Immature natural killer cell (primary cell): ENCODE measurements around the gene KCTD4. TPM values are rescaled to one million over a fixed set of nuclear protein-coding genes. Genes with fewer than 3 reads are reported as not detected.
"Not testable (repeated sequence)": the region's sequence is repeated elsewhere in the genome, so short reads cannot be mapped to it uniquely, and the experiment has no call there.

Experiments
- DNase-seq, 3 donors: peaks; one replicate each; pipeline ENCODE4 v3.0.0; 2022; ENCODE audit warnings: mixed read lengths in 1 of 3
- H3K27ac Mint-ChIP-seq, 6 donors: one replicate each; pipeline ENCODE4 v1.8.0; 2020; ENCODE audit warnings: mixed read lengths in 6 of 6, mild to moderate bottlenecking in 5 of 6, inconsistent platforms in 4 of 6, moderate library complexity in 3 of 6
- H3K27me3 Mint-ChIP-seq, 3 donors: one replicate each; pipeline ENCODE4 v1.8.0; 2020 to 2021; ENCODE audit warnings: low read depth in 3 of 3, mild to moderate bottlenecking in 3 of 3, mixed read lengths in 3 of 3, moderate library complexity in 3 of 3, inconsistent platforms in 1 of 3
- H3K36me3 Mint-ChIP-seq, 3 donors: one replicate each; pipeline ENCODE4 v1.8.0; 2020; ENCODE audit warnings: mixed read lengths in 3 of 3, inconsistent platforms in 2 of 3, mild to moderate bottlenecking in 2 of 3
- H3K4me1 Mint-ChIP-seq, 2 donors: one replicate each; pipeline ENCODE4 v1.8.0; 2020; ENCODE audit warnings: inconsistent platforms in 2 of 2, mild to moderate bottlenecking in 2 of 2, mixed read lengths in 2 of 2, moderate library complexity in 1 of 2
- H3K4me3 Mint-ChIP-seq, 5 donors: one replicate each; pipeline ENCODE4 v1.8.0; 2020; ENCODE audit warnings: mild to moderate bottlenecking in 5 of 5, mixed read lengths in 5 of 5, inconsistent platforms in 3 of 5, moderate library complexity in 3 of 5
- H3K9me3 Mint-ChIP-seq, 6 donors: one replicate each; pipeline ENCODE4 v1.8.0; 2020; ENCODE audit warnings: mild to moderate bottlenecking in 6 of 6, mixed read lengths in 6 of 6, inconsistent platforms in 4 of 6, moderate library complexity in 3 of 6
- polyA plus RNA-seq, 3 donors: library from polyadenylated mRNA; unstranded; fragments of 300-500 nt; fragmentation: Illumina TruSeq; gene quantifications; one replicate each; pipeline ENCODE4 v1.2.3, GENCODE V29; 2021

KCTD4 gene
- under 1 TPM in 1 of 3 donors, not detected in 2; 0.20 TPM for polyA plus RNA-seq

- Mint-ChIP-seq H3K27ac (peak within 1 kb of the TSS in 3 of 6 donors; percentile 6 to 31 (median 31)), H3K9me3 (no peaks in the 10 kb centered on the region), H3K4me3 (no peak within 1 kb of the TSS), H3K27me3 (no peaks in the 10 kb centered on the region), H3K36me3 (peaks cover 4 to 10% (median 8%) of the 10 kb centered on the region in 3 donors), H3K4me1 (peaks cover 7 to 13% of the 10 kb centered on the region in 2 donors)
- DNase-seq = no peak
Measured at GRCh38 chr13:45200701-45201232, at the start of gene KCTD4. Gene KCTD4, minus strand, starts transcription at chr13:45201045. Its CDS starts 6,478 bp downstream, at chr13:45194567.

GRCh38 chr13:45249662-45250061 lies 48.8 kb upstream of the KCTD4 start:
- Mint-ChIP-seq H3K4me1 (no peaks in the 10 kb centered on the region), H3K27ac (no peak overlapping the region), H3K36me3 (peaks cover 4 to 14% (median 10%) of the 10 kb centered on the region in 3 donors), H3K9me3 (no peaks in the 10 kb centered on the region), H3K4me3 (no peak overlapping the region), H3K27me3 (no peaks in the 10 kb centered on the region)
- DNase-seq = no peak

- H3K27ac Mint-ChIP-seq, H3K36me3 Mint-ChIP-seq, H3K9me3 Mint-ChIP-seq, DNase-seq, H3K4me3 Mint-ChIP-seq, H3K27me3 Mint-ChIP-seq: not testable (repeated sequence)
- H3K4me1 Mint-ChIP-seq = peaks cover 8 to 18% of the 10 kb centered on the region in 2 donors
Measured at GRCh38 chr13:45244736-45245135, 43.9 kb upstream of the KCTD4 start.

- no peaks in the 10 kb centered on the region for H3K27me3 Mint-ChIP-seq
- H3K9me3 Mint-ChIP-seq = no peaks in the 10 kb centered on the region
- no peak overlapping the region for H3K27ac Mint-ChIP-seq
- H3K4me3 Mint-ChIP-seq = no peak overlapping the region
- no peaks in the 10 kb centered on the region for H3K36me3 Mint-ChIP-seq
- DNase-seq = no peak
- peaks cover 8 to 18% of the 10 kb centered on the region in 2 donors for H3K4me1 Mint-ChIP-seq
Measured at GRCh38 chr13:45243077-45243476, 42.2 kb upstream of the KCTD4 start.

- Mint-ChIP-seq H3K9me3 (no peaks in the 10 kb centered on the region), H3K36me3 (no peaks in the 10 kb centered on the region), H3K27ac (peak overlapping the region in 1 of 6 donors; percentile 9)
Measured at GRCh38 chr13:45242524-45242923, 41.7 kb upstream of the KCTD4 start.

GRCh38 chr13:45242070-45242469 lies 41.2 kb upstream of the KCTD4 start:
- Mint-ChIP-seq H3K27ac (peak overlapping the region in 2 of 6 donors; percentile 9 to 50), H3K9me3 (no peaks in the 10 kb centered on the region), H3K27me3 (no peaks in the 10 kb centered on the region), H3K4me3 (no peak overlapping the region), H3K36me3 (no peaks in the 10 kb centered on the region), H3K4me1 (peaks cover 8 to 18% of the 10 kb centered on the region in 2 donors)
- DNase-seq = no peak

More at GRCh38 chr13:45242524-45242923, 41.7 kb upstream of the KCTD4 start:
- H3K4me1 Mint-ChIP-seq = peaks cover 8 to 18% of the 10 kb centered on the region in 2 donors
- no peak overlapping the region for H3K4me3 Mint-ChIP-seq
- DNase-seq = no peak
- no peaks in the 10 kb centered on the region for H3K27me3 Mint-ChIP-seq

- Mint-ChIP-seq H3K4me1 (peaks cover 8 to 18% of the 10 kb centered on the region in 2 donors), H3K9me3 (no peaks in the 10 kb centered on the region), H3K36me3 (peaks cover 0 to 3% (median 0%) of the 10 kb centered on the region in 3 donors), H3K27ac (no peak overlapping the region), H3K27me3 (no peaks in the 10 kb centered on the region), H3K4me3 (no peak overlapping the region)
- no peak for DNase-seq
Measured at GRCh38 chr13:45240143-45240542, 39.3 kb upstream of the KCTD4 start.

- H3K9me3 Mint-ChIP-seq = no peaks in the 10 kb centered on the region
- no peaks in the 10 kb centered on the region for H3K27me3 Mint-ChIP-seq
- DNase-seq = no peak
- peaks cover 8 to 18% of the 10 kb centered on the region in 2 donors for H3K4me1 Mint-ChIP-seq
- no peak overlapping the region for H3K27ac Mint-ChIP-seq
- H3K4me3 Mint-ChIP-seq = no peak overlapping the region
- H3K36me3 Mint-ChIP-seq = peaks cover 0 to 3% (median 0%) of the 10 kb centered on the region in 3 donors
Measured at GRCh38 chr13:45238945-45239795, 38.3 kb upstream of the KCTD4 start.

- no peak for DNase-seq
- no peak overlapping the region for H3K4me3 Mint-ChIP-seq
- H3K36me3 Mint-ChIP-seq = peaks cover 0 to 3% (median 3%) of the 10 kb centered on the region in 3 donors
- peaks cover 0 to 2% (median 0%) of the 10 kb centered on the region in 3 donors for H3K27me3 Mint-ChIP-seq
- no peak overlapping the region for H3K27ac Mint-ChIP-seq
- H3K9me3 Mint-ChIP-seq = no peaks in the 10 kb centered on the region
- H3K4me1 Mint-ChIP-seq = no peaks in the 10 kb centered on the region
Measured at GRCh38 chr13:45232591-45232990, 31.7 kb upstream of the KCTD4 start.

- Mint-ChIP-seq H3K36me3 (peaks cover 0 to 3% (median 3%) of the 10 kb centered on the region in 3 donors), H3K4me3 (no peak overlapping the region), H3K9me3 (no peaks in the 10 kb centered on the region), H3K27ac (peak overlapping the region in 1 of 6 donors; percentile 11), H3K27me3 (peaks cover 0 to 3% (median 0%) of the 10 kb centered on the region in 3 donors), H3K4me1 (no peaks in the 10 kb centered on the region)
- DNase-seq = no peak
Measured at GRCh38 chr13:45231722-45232121, 30.9 kb upstream of the KCTD4 start.

- Mint-ChIP-seq H3K4me3 (no peak overlapping the region), H3K27ac (peak overlapping the region in 1 of 6 donors; percentile 11)
Measured at GRCh38 chr13:45231305-45231704, 30.5 kb upstream of the KCTD4 start.

GRCh38 chr13:45229172-45229571 lies 28.3 kb upstream of the KCTD4 start:
- Mint-ChIP-seq H3K4me1 (peaks cover 0 to 6% of the 10 kb centered on the region in 2 donors), H3K4me3 (no peak overlapping the region), H3K27ac (peak overlapping the region in 1 of 6 donors; percentile 38), H3K9me3 (no peaks in the 10 kb centered on the region), H3K36me3 (peaks cover 0 to 3% (median 0%) of the 10 kb centered on the region in 3 donors), H3K27me3 (peaks cover 0 to 3% (median 0%) of the 10 kb centered on the region in 3 donors)
- no peak for DNase-seq

More at GRCh38 chr13:45231305-45231704, 30.5 kb upstream of the KCTD4 start:
- Mint-ChIP-seq H3K9me3 (no peaks in the 10 kb centered on the region), H3K36me3 (peaks cover 0 to 3% (median 0%) of the 10 kb centered on the region in 3 donors), H3K27me3 (peaks cover 0 to 3% (median 0%) of the 10 kb centered on the region in 3 donors), H3K4me1 (no peaks in the 10 kb centered on the region)
- no peak for DNase-seq

- Mint-ChIP-seq H3K36me3 (peaks cover 0 to 3% (median 0%) of the 10 kb centered on the region in 3 donors), H3K27ac (no peak overlapping the region), H3K9me3 (no peaks in the 10 kb centered on the region), H3K27me3 (peaks cover 0 to 3% (median 0%) of the 10 kb centered on the region in 3 donors), H3K4me1 (peaks cover 0 to 6% of the 10 kb centered on the region in 2 donors), H3K4me3 (no peak overlapping the region)
- DNase-seq = no peak
Measured at GRCh38 chr13:45228002-45228401, 27.2 kb upstream of the KCTD4 start.

GRCh38 chr13:45226024-45226423 lies 25.2 kb upstream of the KCTD4 start:
- Mint-ChIP-seq H3K27me3 (peaks cover 0 to 4% (median 0%) of the 10 kb centered on the region in 3 donors), H3K27ac (no peak overlapping the region), H3K4me3 (no peak overlapping the region), H3K9me3 (no peaks in the 10 kb centered on the region), H3K4me1 (peaks cover 0 to 6% of the 10 kb centered on the region in 2 donors), H3K36me3 (peaks cover 0 to 3% (median 0%) of the 10 kb centered on the region in 3 donors)
- DNase-seq = no peak
